Neural crest cell (in vitro differentiated cells): ENCODE measurements around the gene SMIM14. TPM values are rescaled to one million over a fixed set of nuclear protein-coding genes. Genes with fewer than 3 reads are reported as not detected.

Experiments used
- DNase-seq: peaks from one replicate; pipeline ENCODE4 v3.0.0; 2021; ENCODE audit warnings: low read depth, mixed read lengths, low spot score
- H3K27ac Mint-ChIP-seq: one replicate; pipeline ENCODE4 v1.8.0; 2021; ENCODE audit warnings: mild to moderate bottlenecking, mixed read lengths; ENCODE audit not compliant: unreplicated experiment
- H3K27me3 Mint-ChIP-seq: 2 replicates; pipeline ENCODE4 v1.8.0; 2021; ENCODE audit warnings: low read depth, mild to moderate bottlenecking, mixed read lengths
- H3K36me3 Mint-ChIP-seq: 2 replicates; pipeline ENCODE4 v1.8.0; 2021; ENCODE audit warnings: low read depth, mild to moderate bottlenecking, mixed read lengths
- H3K4me1 Mint-ChIP-seq: 2 replicates; pipeline ENCODE4 v1.8.0; 2021; ENCODE audit warnings: mixed read lengths
- H3K4me3 Mint-ChIP-seq: one replicate; pipeline ENCODE4 v1.8.0; 2021; ENCODE audit warnings: mild to moderate bottlenecking, mixed read lengths
- H3K9me3 Mint-ChIP-seq: 2 replicates; pipeline ENCODE4 v1.8.0; 2021; ENCODE audit warnings: mixed read lengths
- total RNA-seq: library from RNA; stranded (reverse); gene quantifications from 2 replicates; pipeline ENCODE4 v1.2.1, GENCODE V29; 2021
- TF ChIP-seq, protein P1 (sequence below): fragments of 200-600 bp; sonication (generic); conservative IDR thresholded peaks from 2 replicates; pipeline ENCODE4 v1.5.0; 2021; ENCODE audit warnings: antibody characterized with exemption, mild to moderate bottlenecking

SMIM14 gene
- total RNA-seq, 1 donor from 2014 or later = 7.9 TPM

DNA sequence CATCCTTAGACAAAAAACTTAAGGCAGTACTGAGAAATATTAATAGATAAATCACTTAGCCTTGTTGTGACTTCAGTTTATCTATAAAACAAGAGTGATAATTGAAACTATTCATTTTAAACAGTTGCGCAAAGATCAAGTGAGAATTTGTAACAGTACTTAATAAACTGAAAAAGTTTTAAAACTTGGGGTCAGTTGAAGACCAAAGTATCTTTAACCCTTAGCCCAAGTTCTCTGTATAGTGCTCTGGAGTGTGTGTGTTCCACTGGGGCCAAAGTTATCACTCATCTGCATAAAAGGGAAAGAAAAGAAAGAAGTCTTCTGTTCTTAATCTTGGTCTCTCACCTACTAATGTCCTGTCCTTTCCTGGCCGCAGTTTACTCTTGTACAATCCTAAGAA lies 11.3 kb downstream of the SMIM14 start:
- TF ChIP-seq, protein P1, sequence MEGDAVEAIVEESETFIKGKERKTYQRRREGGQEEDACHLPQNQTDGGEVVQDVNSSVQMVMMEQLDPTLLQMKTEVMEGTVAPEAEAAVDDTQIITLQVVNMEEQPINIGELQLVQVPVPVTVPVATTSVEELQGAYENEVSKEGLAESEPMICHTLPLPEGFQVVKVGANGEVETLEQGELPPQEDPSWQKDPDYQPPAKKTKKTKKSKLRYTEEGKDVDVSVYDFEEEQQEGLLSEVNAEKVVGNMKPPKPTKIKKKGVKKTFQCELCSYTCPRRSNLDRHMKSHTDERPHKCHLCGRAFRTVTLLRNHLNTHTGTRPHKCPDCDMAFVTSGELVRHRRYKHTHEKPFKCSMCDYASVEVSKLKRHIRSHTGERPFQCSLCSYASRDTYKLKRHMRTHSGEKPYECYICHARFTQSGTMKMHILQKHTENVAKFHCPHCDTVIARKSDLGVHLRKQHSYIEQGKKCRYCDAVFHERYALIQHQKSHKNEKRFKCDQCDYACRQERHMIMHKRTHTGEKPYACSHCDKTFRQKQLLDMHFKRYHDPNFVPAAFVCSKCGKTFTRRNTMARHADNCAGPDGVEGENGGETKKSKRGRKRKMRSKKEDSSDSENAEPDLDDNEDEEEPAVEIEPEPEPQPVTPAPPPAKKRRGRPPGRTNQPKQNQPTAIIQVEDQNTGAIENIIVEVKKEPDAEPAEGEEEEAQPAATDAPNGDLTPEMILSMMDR = no peak
- no peak for DNase-seq
- no peaks in the 10 kb centered on the region for H3K27me3 Mint-ChIP-seq
- H3K27ac Mint-ChIP-seq = no peak overlapping the region
- H3K9me3 Mint-ChIP-seq = no peaks in the 10 kb centered on the region
- no peaks in the 10 kb centered on the region for H3K4me1 Mint-ChIP-seq
- H3K4me3 Mint-ChIP-seq = no peak overlapping the region
- H3K36me3 Mint-ChIP-seq = no peaks in the 10 kb centered on the region

DNA sequence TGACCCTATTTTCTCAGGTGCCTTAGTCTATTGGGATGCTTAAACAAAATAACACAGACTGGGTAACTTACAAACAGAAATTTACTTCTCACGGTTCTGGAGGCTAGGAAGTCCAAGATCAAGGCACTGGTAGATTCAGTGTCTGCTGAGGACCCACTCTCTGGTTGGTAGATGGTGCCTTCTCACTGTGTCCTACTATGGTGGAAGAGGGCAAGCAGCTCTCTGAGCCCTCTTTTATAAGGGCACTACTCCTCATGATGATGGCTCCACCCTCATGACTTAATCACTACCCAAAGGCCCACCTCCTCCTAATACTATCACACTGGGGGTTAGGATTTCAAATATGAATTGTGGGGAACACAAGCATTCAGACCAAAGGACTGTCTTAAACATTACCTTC lies 11.8 kb downstream of the SMIM14 start:
- H3K27ac Mint-ChIP-seq = no peak overlapping the region
- DNase-seq = no peak
- no peaks in the 10 kb centered on the region for H3K4me1 Mint-ChIP-seq
- TF ChIP-seq, protein P1 = no peak
- no peaks in the 10 kb centered on the region for H3K36me3 Mint-ChIP-seq
- H3K27me3 Mint-ChIP-seq = no peaks in the 10 kb centered on the region
- no peak overlapping the region for H3K4me3 Mint-ChIP-seq
- no peaks in the 10 kb centered on the region for H3K9me3 Mint-ChIP-seq

DNA sequence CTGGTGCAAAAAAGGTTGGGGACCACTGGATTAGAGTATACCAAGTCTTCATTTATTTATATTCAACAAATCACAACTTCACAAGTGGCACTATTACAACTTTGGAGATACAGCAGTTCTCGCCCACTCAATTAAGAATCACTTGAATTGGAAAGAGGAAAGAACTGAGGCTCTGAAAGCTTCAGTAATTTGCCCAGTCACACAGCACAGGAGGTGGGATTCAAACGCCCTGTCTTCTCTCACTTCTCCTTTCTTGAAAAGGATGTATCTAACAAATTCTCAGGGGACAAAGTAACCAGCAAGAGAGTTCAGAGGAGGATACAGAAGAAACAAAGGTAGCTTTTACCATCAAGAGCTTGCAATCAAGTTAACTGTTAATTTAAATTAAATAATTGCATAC lies 12.4 kb downstream of the SMIM14 start:
- H3K4me1 Mint-ChIP-seq = peaks cover 6% of the 10 kb centered on the region
- H3K9me3 Mint-ChIP-seq = no peaks in the 10 kb centered on the region
- H3K36me3 Mint-ChIP-seq = no peaks in the 10 kb centered on the region
- no peaks in the 10 kb centered on the region for H3K27me3 Mint-ChIP-seq
- TF ChIP-seq, protein P1 = no peak
- no peak overlapping the region for H3K27ac Mint-ChIP-seq
- DNase-seq = no peak
- no peak overlapping the region for H3K4me3 Mint-ChIP-seq

DNA sequence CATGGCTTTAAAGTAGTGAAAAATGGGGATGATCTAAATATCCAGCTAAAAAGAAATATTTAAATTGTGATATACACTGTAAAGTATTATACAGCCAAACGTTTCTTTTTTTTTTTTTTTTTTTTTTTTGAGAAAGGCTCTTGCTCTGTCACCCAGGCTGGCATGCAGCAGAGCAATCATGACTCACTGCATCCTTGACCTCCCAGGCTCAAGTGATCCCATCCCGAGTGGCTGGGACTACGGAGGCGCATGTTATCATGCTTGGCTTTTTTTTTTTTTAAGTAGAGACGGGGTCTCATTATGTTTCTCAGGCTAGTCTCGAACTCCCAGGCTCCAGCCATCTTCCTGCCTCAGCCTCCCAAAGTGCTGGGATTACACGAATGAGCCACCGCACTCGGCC lies 17.1 kb downstream of the SMIM14 start:
- Mint-ChIP-seq H3K27me3 (no peaks in the 10 kb centered on the region), H3K27ac (no peak overlapping the region), H3K9me3 (no peaks in the 10 kb centered on the region), H3K4me1 (peaks cover 9% of the 10 kb centered on the region), H3K4me3 (no peak overlapping the region), H3K36me3 (no peaks in the 10 kb centered on the region)
- no peak for DNase-seq
- TF ChIP-seq, protein P1 = no peak

DNA sequence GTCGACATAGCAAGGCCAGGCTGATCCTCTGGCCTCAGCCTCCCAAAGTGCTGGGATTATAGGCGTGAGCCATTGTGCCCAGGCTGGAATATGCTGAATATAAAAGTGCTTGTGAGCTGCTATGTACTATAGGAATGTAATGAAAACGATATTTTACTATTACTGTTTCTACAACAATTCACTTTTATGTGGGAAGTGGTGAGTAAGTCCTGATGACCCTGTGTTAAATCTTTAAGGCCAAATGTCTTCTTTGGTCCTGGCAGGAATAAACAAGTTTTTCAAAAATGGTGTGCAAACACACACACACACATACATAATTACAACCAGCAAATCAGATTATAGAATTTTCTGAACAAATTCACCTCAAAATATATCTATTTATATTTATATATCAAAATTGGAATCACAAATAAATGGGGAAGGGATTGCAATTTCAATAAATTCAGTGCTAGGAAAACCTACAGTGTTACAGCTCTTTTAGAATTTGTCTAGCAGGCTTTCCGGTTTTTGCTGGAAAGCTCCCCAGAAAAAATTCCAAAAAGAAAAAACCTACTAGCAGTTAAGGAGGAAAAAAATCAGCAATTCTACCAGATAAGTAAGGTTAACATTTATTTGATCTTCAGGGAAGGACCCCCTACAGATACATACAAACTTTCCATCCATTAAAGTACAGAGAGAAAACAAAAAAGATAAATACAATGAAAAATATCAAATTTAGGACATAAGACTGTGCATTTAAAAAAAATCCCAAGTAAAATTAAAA lies 17.9 kb downstream of the SMIM14 start:
- TF ChIP-seq, protein P1 = no peak
- no peaks in the 10 kb centered on the region for H3K36me3 Mint-ChIP-seq
- H3K4me1 Mint-ChIP-seq = peaks cover 9% of the 10 kb centered on the region
- H3K27ac Mint-ChIP-seq = no peak overlapping the region
- no peaks in the 10 kb centered on the region for H3K9me3 Mint-ChIP-seq
- no peak overlapping the region for H3K4me3 Mint-ChIP-seq
- DNase-seq = no peak
- H3K27me3 Mint-ChIP-seq = no peaks in the 10 kb centered on the region
